Midbrain (tissue), 1 donor: ENCODE measurements around the gene SPARC.
A peak's percentile ranks its signal among the peaks of the same experiment; 100 is the strongest.
"Not testable (repeated sequence)": the region's sequence is repeated elsewhere in the genome, so short reads cannot be mapped to it uniquely, and the experiment has no call there.

Source experiments
- DNase-seq: peaks from one replicate; lab custom pipeline; 2025; lab: John Stamatoyannopoulos, UW

Gene SPARC

GRCh38 chr5:151686674-151687407 is at the start of gene SPARC:
Gene SPARC (minus strand): TSS chr5:151686915. CDS start chr5:151676188, 10,727 bp downstream.
- peak; percentile 68 for DNase-seq

- no peak for DNase-seq
Measured at GRCh38 chr5:151735646-151736045, 48.9 kb upstream of the SPARC start.

- DNase-seq, result no peak
Measured at GRCh38 chr5:151734064-151734408, 47.3 kb upstream of the SPARC start.

- DNase-seq, result no peak
Measured at GRCh38 chr5:151733358-151734063, 46.8 kb upstream of the SPARC start.

- DNase-seq, result no peak
Measured at GRCh38 chr5:151730381-151730780, 43.7 kb upstream of the SPARC start.

- not testable (repeated sequence) for DNase-seq
Measured at GRCh38 chr5:151729597-151729996, 42.9 kb upstream of the SPARC start.

GRCh38 chr5:151724360-151724759 is 37.6 kb upstream of the SPARC start:
- peak; percentile 80 for DNase-seq

GRCh38 chr5:151722546-151722945 is 35.8 kb upstream of the SPARC start:
- no peak for DNase-seq

GRCh38 chr5:151721812-151722391 is 35.2 kb upstream of the SPARC start:
- no peak for DNase-seq

GRCh38 chr5:151721087-151721646 is 34.5 kb upstream of the SPARC start:
- DNase-seq, result no peak

- no peak for DNase-seq
Measured at GRCh38 chr5:151720215-151720614, 33.5 kb upstream of the SPARC start.

- no peak for DNase-seq
Measured at GRCh38 chr5:151719228-151720000, 32.7 kb upstream of the SPARC start.

- DNase-seq, result no peak
Measured at GRCh38 chr5:151718646-151719045, 31.9 kb upstream of the SPARC start.

- no peak for DNase-seq
Measured at GRCh38 chr5:151718153-151718552, 31.4 kb upstream of the SPARC start.

- no peak for DNase-seq
Measured at GRCh38 chr5:151717416-151717815, 30.7 kb upstream of the SPARC start.

- DNase-seq, result no peak
Measured at GRCh38 chr5:151709109-151709735, 22.5 kb upstream of the SPARC start.

- no peak for DNase-seq
Measured at GRCh38 chr5:151708126-151708525, 21.4 kb upstream of the SPARC start.

GRCh38 chr5:151707567-151707966 is 20.9 kb upstream of the SPARC start:
- no peak for DNase-seq

GRCh38 chr5:151706906-151707305 is 20.2 kb upstream of the SPARC start:
- no peak for DNase-seq

GRCh38 chr5:151703780-151704179 is 17.1 kb upstream of the SPARC start:
- no peak for DNase-seq

- no peak for DNase-seq
Measured at GRCh38 chr5:151703227-151703626, 16.5 kb upstream of the SPARC start.

GRCh38 chr5:151700820-151701219 is 14.1 kb upstream of the SPARC start:
- no peak for DNase-seq
